ENCODE results near the gene PLS3. TPM values are rescaled to one million over a fixed set of nuclear protein-coding genes. Genes with fewer than 3 reads are reported as not detected.

PLS3 gene
- total RNA-seq, 1 experiment from 2014 or later: 80.5 TPM

- no peak for DNase-seq (ENCODE audit: low spot score)
These were observed 10.7 kb downstream of the PLS3 start for GRCh38 chrX:115571712-115572111.

GRCh38 chrX:115573185-115573584, 12.2 kb downstream of the PLS3 start:
- DNase-seq (ENCODE audit: low spot score): no peak

DNA sequence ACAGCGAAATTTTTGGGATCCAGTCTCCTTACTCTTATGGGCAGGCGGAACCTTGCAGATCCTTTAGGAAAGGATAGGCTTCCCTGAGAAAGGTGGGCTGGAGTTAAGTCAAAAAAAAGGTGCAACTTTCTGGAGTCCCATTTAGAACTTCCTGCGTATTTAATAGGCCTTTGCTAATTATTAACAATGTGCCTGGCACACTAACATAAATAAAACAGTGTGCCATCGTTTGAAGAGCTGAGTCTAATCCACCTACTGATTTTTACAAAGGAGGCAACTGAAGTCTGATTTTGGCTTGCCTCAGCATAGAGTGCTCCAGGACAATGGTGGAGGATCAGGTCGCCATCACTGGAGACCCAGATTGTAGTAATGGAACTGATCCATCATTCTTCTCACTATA, 15.7 kb downstream of the PLS3 start:
- no peak for DNase-seq (ENCODE audit: low spot score)

DNA sequence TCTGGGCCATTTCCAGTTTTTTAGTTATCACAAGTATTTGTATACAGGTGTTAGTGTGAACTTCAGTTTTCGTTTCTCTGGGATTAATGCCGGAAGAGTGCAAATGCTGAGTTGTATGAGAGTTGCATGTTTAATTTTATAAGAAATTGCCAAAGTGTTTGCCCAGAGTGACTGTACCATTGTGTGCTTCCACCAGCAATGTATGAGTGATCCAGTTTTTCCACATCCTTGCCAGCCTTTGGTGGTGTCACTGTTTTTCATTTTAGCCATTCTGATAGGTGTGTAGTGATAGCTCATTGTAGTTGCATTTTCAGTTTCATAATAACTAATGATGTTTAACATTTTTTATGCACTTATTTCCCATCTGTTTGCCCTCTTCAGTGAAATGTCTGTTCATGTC, 18.4 kb downstream of the PLS3 start:
- no peak for DNase-seq (ENCODE audit: low spot score)

DNA sequence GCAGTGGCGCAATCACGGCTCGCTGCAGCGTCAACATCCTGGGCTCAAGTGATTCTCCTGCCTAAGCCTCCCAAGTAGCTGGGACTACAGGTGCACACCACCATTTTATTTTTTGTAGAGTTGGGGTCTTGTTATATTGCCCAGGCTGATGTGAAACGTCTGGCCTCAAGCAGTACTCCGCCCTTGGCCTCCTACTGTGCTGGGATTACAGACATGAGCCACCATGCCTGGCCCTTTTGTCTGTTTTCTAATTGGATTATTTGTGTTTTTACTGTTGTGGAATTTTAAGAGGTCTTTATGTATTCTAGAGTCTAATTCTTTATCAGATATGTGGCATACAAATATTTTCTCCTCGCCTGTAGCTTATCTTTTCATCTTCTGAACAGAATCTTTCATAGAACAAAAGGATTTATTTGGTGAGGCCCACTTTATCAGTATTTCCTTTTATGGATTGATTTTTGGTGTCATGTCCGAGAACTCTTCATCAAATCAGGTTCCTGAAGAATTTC, 18.9 kb downstream of the PLS3 start:
- DNase-seq (ENCODE audit: low spot score): no peak

DNA sequence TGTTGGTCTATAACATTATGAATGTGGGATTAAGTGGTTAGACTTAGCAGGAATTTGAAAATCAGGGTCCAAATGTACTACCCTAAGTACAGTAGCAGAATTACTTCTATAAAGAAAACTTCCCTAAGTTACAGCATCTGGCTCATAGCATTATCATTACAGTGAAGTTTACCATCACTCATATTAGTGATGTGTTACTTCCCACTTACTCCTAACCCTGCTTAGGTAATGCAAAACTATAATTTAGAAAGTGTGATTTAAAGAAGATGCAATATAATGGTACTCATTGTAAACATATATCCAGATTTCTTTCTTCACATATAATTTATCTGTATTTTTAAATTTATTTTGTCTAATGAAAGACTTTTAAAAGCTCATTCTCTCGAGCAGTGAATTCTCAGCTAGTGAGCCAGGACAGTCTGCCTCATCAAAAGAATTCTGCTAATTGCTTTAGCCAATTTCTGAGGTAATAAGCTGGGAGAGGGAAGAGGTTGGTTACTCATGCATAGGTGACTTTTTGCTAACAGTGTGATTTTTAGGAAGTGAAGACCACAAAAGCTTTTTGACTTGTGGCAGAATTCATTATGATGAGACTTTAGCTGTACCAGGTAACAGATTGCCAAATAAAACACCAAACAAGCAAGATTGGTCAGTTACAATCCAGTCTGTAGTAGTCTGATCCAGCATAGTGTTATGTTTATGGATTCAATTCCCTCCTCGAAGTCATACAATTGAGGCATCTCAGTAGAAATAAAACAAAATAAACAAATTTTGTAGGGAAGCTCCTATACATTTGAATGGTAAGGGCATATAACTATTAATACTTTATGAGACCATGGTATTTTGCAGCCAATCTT, 21.0 kb downstream of the PLS3 start:
- DNase-seq (ENCODE audit: low spot score): no peak

- DNase-seq (ENCODE audit: low spot score): no peak
These were observed 21.9 kb downstream of the PLS3 start for GRCh38 chrX:115582616-115583495.

GRCh38 chrX:115583496-115584004, 22.6 kb downstream of the PLS3 start:
- no peak for DNase-seq (ENCODE audit: low spot score)

GRCh38 chrX:115584696-115585095, 23.7 kb downstream of the PLS3 start:
- no peak for DNase-seq (ENCODE audit: low spot score)

DNA sequence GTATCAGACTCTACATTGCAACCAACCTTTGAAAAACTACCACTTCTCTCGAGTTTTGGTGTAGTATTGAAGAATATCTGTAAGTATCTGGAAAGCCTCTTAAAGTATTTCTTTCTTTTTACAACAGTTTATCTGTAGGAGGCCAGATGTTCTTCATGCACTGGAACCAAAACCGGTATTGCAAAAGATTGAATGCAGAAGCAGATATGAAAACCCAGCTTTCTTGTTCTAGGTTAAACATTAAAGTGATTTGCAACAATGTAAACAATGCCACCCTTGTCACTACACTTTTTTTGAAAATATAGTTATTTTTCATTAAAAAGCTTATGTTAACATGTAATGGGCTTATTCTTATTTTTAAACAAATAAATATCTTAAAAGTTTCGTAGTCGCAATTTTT, 27.2 kb downstream of the PLS3 start:
- DNase-seq (ENCODE audit: low spot score): no peak

DNA sequence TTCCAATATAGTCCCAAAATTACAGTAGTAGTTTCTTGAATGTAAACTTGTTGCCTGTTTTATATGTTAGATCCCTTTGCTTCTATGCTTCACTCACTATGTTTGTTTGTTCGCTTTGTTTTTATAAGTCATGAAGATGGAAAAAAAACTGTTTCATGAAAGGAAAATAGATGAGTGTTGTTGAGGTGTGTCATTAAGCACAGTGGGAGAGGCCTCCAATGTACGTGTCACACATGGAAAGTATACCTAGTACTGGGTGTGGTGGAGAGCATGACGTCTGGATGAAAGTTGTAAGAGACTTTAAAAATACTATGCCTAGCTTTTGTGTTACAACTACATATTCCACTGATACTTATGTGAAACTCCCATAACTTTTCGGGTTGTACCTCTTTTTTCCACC, 28.4 kb downstream of the PLS3 start:
- DNase-seq (ENCODE audit: low spot score): no peak

GRCh38 chrX:115591420-115591819, 30.4 kb downstream of the PLS3 start:
- DNase-seq (ENCODE audit: low spot score): no peak

DNA sequence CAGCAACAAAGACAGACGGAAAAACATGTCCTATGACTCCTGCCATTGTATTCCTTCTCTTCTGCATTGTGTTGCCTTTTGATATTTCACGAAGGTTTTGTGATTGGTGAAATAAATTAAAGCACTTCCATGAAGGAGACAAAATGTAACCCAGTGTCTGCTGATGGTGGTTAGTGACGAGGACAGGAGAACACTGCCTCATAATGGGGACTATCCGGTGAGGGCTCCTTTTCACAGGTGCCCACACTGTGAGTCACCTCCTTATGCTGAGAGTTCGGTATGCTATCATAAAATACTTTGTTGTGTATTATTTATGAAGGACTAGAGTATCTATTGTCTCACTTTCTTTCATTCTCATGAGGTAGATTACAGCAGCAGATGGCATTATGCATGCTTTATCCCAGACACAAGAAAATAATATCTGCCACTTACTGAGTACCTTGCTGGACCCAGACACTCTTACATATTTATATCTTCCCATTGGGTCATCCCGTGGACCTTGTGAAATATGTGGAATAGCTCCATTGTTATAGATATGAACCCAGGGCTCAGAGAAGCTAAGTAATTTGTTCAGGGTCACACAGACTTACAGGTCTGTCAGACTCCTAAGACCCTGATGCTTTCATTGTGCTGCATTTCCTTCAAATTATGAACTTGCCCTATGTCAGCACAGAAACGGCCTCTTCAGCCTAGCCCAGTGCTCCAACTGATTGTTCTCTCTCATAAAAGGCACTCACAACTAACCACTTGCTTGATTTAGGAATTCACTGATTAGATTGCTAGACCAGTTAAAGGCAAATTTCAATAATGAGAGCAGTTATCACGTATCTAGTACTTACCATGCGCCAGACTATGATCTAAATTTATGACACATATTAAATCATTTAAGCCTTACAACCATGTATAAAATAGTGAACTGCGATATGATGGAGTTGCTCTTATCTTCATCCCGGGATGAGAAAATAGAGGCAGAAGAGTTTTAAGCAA, 31.2 kb downstream of the PLS3 start:
- DNase-seq (ENCODE audit: low spot score): no peak

GRCh38 chrX:115592997-115593734, 32.2 kb downstream of the PLS3 start:
- DNase-seq (ENCODE audit: low spot score): no peak

DNA sequence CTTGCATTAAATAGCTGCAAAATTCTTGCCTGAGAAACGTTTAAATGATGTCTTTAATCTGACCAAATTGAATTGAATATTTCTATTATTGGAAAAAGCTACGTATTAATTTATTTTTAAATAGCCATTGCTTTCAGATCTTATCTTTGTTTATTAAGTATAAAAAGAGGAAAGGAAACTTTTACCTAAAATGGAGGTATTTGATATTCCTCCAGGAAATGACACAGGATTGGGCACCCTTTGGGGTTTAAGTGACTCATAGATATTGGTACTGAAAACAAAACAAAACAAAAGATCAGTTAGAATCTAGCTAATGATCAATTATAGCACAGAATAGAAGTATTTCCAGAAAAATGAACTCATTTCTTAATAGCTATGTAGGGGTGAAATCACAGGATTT, 34.1 kb downstream of the PLS3 start:
- DNase-seq (ENCODE audit: low spot score): no peak

DNA sequence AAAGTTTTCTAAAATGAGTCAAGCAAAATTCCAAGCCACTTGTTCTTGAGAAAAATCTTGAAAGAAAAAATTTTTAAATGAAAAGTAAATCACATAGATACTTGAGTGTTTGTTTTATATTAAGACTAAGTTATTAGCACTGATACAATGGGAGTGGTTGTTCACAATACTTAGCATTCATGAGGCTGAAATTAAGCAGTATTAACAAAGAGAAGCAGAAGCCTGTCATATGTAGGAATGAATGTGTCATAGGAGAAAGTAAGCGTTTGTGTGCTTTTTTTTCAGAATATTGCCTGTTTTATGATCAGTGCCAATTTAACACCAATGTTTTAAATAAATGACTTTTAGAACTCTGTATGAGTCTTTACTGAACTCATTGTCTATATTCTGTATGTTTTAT, 37.6 kb downstream of the PLS3 start:
- no peak for DNase-seq (ENCODE audit: low spot score)

- DNase-seq (ENCODE audit: low spot score): no peak
These were observed 41.3 kb downstream of the PLS3 start for GRCh38 chrX:115602308-115602707.

DNA sequence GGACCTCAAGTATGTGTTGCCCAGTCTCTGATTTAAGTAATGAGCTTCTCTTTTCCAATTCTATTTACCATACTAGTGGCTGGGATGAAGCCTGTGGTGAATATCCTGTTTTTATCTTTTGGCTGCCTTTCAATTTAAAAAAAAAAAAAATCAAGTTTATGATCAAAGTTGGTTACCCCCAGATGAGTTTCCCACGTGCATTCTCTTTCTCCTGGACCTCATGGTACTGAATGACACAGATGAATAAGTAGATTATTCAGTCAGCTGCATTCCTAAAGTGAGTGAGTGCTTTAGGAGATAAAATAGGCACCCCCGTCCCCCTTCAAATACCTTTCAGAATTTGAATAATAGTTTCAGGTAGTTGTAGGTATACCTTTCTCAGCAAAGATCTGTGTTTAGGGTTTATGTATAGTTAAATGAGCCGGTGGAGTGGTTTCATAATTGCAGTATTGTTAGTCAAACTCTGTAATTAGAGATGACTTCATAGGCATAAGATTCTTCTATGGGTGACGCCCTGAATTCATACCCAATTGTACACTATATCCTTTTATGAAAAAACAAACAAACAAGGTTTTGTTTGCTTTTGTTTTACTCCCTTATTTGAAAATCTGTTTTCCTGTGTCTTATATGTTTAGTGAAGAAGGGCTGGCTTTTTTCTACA, 41.9 kb downstream of the PLS3 start:
- no peak for DNase-seq (ENCODE audit: low spot score)

GRCh38 chrX:115603534-115604074, 42.6 kb downstream of the PLS3 start:
- DNase-seq (ENCODE audit: low spot score): no peak

DNA sequence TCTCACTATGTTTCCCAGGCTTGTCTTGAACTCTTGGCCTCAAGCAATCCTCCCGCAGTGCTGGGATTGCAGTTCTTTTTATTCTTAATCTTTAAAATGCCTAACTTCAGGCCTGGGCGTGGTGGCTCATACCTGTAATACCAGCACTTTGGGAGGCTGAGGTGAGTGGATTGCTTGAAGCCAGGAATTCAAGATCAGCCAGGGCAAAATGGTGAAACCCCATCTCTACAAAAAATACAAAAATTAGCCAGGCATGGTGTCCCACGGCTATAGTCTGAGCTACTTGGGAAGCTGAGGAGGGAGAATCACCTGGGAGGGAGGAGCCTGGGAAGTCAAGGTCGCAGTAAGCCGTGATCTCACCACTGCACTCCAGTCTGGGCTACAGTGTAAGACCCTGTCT, 45.9 kb downstream of the PLS3 start:
- no peak for DNase-seq (ENCODE audit: low spot score)
